Measurements from ENCODE around the gene PTPRN2. TPM values are rescaled to one million over a fixed set of nuclear protein-coding genes. Genes with fewer than 3 reads are reported as not detected.

Gene PTPRN2
- polyA plus RNA-seq, 6 donors from 2014 or later = 1.4 to 4.6 (median 3.8) TPM

GRCh38 chr7:158595068-158595467 is 7.4 kb upstream of the PTPRN2 start:
- ATAC-seq (ENCODE audit: low read depth in 2 of 2) = peak in 1 of 2 donors; percentile 54
- no peak for DNase-seq
- no peak overlapping the region for H3K27ac Mint-ChIP-seq
- H3K27me3 Mint-ChIP-seq = peaks cover 0 to 4% (median 2%) of the 10 kb centered on the region in 3 donors
- peaks cover 0 to 4% (median 1%) of the 10 kb centered on the region in 7 donors for H3K9me3 Mint-ChIP-seq
- no peak overlapping the region for H3K4me3 Mint-ChIP-seq
- no peaks in the 10 kb centered on the region for H3K36me3 Mint-ChIP-seq
- H3K4me1 Mint-ChIP-seq = peaks cover 0 to under 1% (median 0%) of the 10 kb centered on the region in 3 donors

GRCh38 chr7:158592541-158592940 is 4.9 kb upstream of the PTPRN2 start:
- Mint-ChIP-seq H3K9me3 (peaks cover 0 to 13% (median 1%) of the 10 kb centered on the region in 7 donors), H3K36me3 (peaks cover 0 to 14% of the 10 kb centered on the region in 2 donors), H3K27ac (peak overlapping the region in 1 of 6 donors; percentile 62), H3K4me1 (peaks cover 3 to 6% (median 6%) of the 10 kb centered on the region in 3 donors), H3K4me3 (peak overlapping the region in 1 of 8 donors; percentile 5), H3K27me3 (peaks cover 0 to 20% (median 19%) of the 10 kb centered on the region in 3 donors)
- ATAC-seq (ENCODE audit: low read depth in 2 of 2) (no peak), DNase-seq (no peak)

GRCh38 chr7:158591944-158592343 is 4.3 kb upstream of the PTPRN2 start:
- no peak for ATAC-seq (ENCODE audit: low read depth in 2 of 2)
- H3K27me3 Mint-ChIP-seq = peaks cover 0 to 20% (median 19%) of the 10 kb centered on the region in 3 donors

GRCh38 chr7:158590181-158590530 is 2.5 kb upstream of the PTPRN2 start:
- H3K4me3 Mint-ChIP-seq = peak overlapping the region in 4 of 8 donors; percentile 12 to 71 (median 56)
- H3K9me3 Mint-ChIP-seq = peaks cover 0 to 13% (median 1%) of the 10 kb centered on the region in 7 donors
- H3K27ac Mint-ChIP-seq = no peak overlapping the region
- no peak for ATAC-seq (ENCODE audit: low read depth in 2 of 2)
- H3K36me3 Mint-ChIP-seq = peaks cover 0 to 24% of the 10 kb centered on the region in 2 donors
- H3K27me3 Mint-ChIP-seq = peaks cover 6 to 33% (median 32%) of the 10 kb centered on the region in 3 donors
- no peak for DNase-seq
- H3K4me1 Mint-ChIP-seq = peaks cover 11 to 15% (median 14%) of the 10 kb centered on the region in 3 donors

More at GRCh38 chr7:158591944-158592343, 4.3 kb upstream of the PTPRN2 start:
- Mint-ChIP-seq H3K4me1 (peaks cover 3 to 6% (median 6%) of the 10 kb centered on the region in 3 donors), H3K4me3 (no peak overlapping the region), H3K27ac (no peak overlapping the region), H3K36me3 (peaks cover 0 to 14% of the 10 kb centered on the region in 2 donors), H3K9me3 (peaks cover 0 to 13% (median 1%) of the 10 kb centered on the region in 7 donors)
- no peak for DNase-seq

- peaks cover 9 to 37% (median 35%) of the 10 kb centered on the region in 3 donors for H3K27me3 Mint-ChIP-seq
- peaks cover 0 to 25% of the 10 kb centered on the region in 2 donors for H3K36me3 Mint-ChIP-seq
- no peak for DNase-seq
- no peak overlapping the region for H3K27ac Mint-ChIP-seq
- ATAC-seq (ENCODE audit: low read depth in 2 of 2) = no peak
- peaks cover 11 to 15% (median 14%) of the 10 kb centered on the region in 3 donors for H3K4me1 Mint-ChIP-seq
- peaks cover 0 to 13% (median 1%) of the 10 kb centered on the region in 7 donors for H3K9me3 Mint-ChIP-seq
- peak overlapping the region in 3 of 8 donors; percentile 21 to 71 (median 27) for H3K4me3 Mint-ChIP-seq
Measured at GRCh38 chr7:158589653-158590052, 2.0 kb upstream of the PTPRN2 start.

GRCh38 chr7:158588878-158589442 is 1.3 kb upstream of the PTPRN2 start:
- no peak for ATAC-seq (ENCODE audit: low read depth in 2 of 2)
- Mint-ChIP-seq H3K27me3 (peaks cover 16 to 44% (median 42%) of the 10 kb centered on the region in 3 donors), H3K4me1 (peaks cover 11 to 15% (median 14%) of the 10 kb centered on the region in 3 donors), H3K9me3 (peaks cover 0 to 13% (median 5%) of the 10 kb centered on the region in 7 donors), H3K27ac (peak overlapping the region in 1 of 6 donors; percentile 47), H3K36me3 (peaks cover 0 to 32% of the 10 kb centered on the region in 2 donors), H3K4me3 (peak overlapping the region in 7 of 8 donors; percentile 42 to 86 (median 51))
- no peak for DNase-seq

GRCh38 chr7:158588085-158588877 is 658 bp upstream of the PTPRN2 start:
- Mint-ChIP-seq H3K4me3 (peak overlapping the region in 7 of 8 donors; percentile 35 to 86 (median 56)), H3K4me1 (peaks cover 11 to 15% (median 14%) of the 10 kb centered on the region in 3 donors), H3K9me3 (peaks cover 0 to 12% (median 9%) of the 10 kb centered on the region in 7 donors), H3K36me3 (peaks cover 0 to 37% of the 10 kb centered on the region in 2 donors), H3K27me3 (peaks cover 23 to 51% (median 49%) of the 10 kb centered on the region in 3 donors), H3K27ac (peak overlapping the region in 1 of 6 donors; percentile 69)
- DNase-seq (no peak), ATAC-seq (ENCODE audit: low read depth in 2 of 2) (no peak)

GRCh38 chr7:158586499-158587161 is 993 bp downstream of the PTPRN2 start:
- ATAC-seq (ENCODE audit: low read depth in 2 of 2) (no peak), DNase-seq (no peak)
- peaks cover 11 to 17% (median 15%) of the 10 kb centered on the region in 3 donors for H3K4me1 Mint-ChIP-seq
- H3K36me3 Mint-ChIP-seq = peaks cover 0 to 37% of the 10 kb centered on the region in 2 donors
- peaks cover 0 to 16% (median 8%) of the 10 kb centered on the region in 7 donors for H3K9me3 Mint-ChIP-seq
- H3K27me3 Mint-ChIP-seq = peaks cover 35 to 61% (median 56%) of the 10 kb centered on the region in 3 donors
- peak overlapping the region in 2 of 8 donors; percentile 70 to 82 for H3K4me3 Mint-ChIP-seq
- H3K27ac Mint-ChIP-seq = no peak overlapping the region

GRCh38 chr7:158585721-158586498 is 1.7 kb downstream of the PTPRN2 start:
- ATAC-seq (ENCODE audit: low read depth in 2 of 2) (no peak), DNase-seq (no peak)
- Mint-ChIP-seq H3K4me1 (peaks cover 11 to 17% (median 15%) of the 10 kb centered on the region in 3 donors), H3K27ac (no peak overlapping the region), H3K36me3 (peaks cover 0 to 37% of the 10 kb centered on the region in 2 donors), H3K27me3 (peaks cover 38 to 64% (median 56%) of the 10 kb centered on the region in 3 donors), H3K9me3 (peaks cover 0 to 20% (median 9%) of the 10 kb centered on the region in 7 donors), H3K4me3 (peak overlapping the region in 7 of 8 donors; percentile 55 to 82 (median 68))

- Mint-ChIP-seq H3K9me3 (peaks cover 0 to 35% (median 17%) of the 10 kb centered on the region in 7 donors), H3K27ac (no peak overlapping the region), H3K4me1 (peaks cover 11 to 15% (median 15%) of the 10 kb centered on the region in 3 donors), H3K4me3 (peak overlapping the region in 1 of 8 donors; percentile 65), H3K27me3 (peaks cover 38 to 64% (median 45%) of the 10 kb centered on the region in 3 donors), H3K36me3 (peaks cover 5 to 36% of the 10 kb centered on the region in 2 donors)
- DNase-seq (no peak), ATAC-seq (ENCODE audit: low read depth in 2 of 2) (no peak)
Measured at GRCh38 chr7:158584407-158584806, 3.2 kb downstream of the PTPRN2 start.

- H3K4me3 Mint-ChIP-seq = no peak overlapping the region
- H3K27me3 Mint-ChIP-seq = peaks cover 38 to 58% (median 39%) of the 10 kb centered on the region in 3 donors
Measured at GRCh38 chr7:158583810-158584209, 3.8 kb downstream of the PTPRN2 start.

GRCh38 chr7:158583143-158583542 is 4.5 kb downstream of the PTPRN2 start:
- peaks cover 8 to 11% (median 9%) of the 10 kb centered on the region in 3 donors for H3K4me1 Mint-ChIP-seq
- no peak overlapping the region for H3K27ac Mint-ChIP-seq
- H3K27me3 Mint-ChIP-seq = peaks cover 36 to 53% (median 42%) of the 10 kb centered on the region in 3 donors

More at GRCh38 chr7:158583810-158584209, 3.8 kb downstream of the PTPRN2 start:
- Mint-ChIP-seq H3K4me1 (peaks cover 11 to 13% (median 12%) of the 10 kb centered on the region in 3 donors), H3K36me3 (peaks cover 5 to 32% of the 10 kb centered on the region in 2 donors), H3K27ac (no peak overlapping the region), H3K9me3 (peaks cover 0 to 41% (median 20%) of the 10 kb centered on the region in 7 donors)
- no peak for DNase-seq
- no peak for ATAC-seq (ENCODE audit: low read depth in 2 of 2)

More at GRCh38 chr7:158583143-158583542, 4.5 kb downstream of the PTPRN2 start:
- ATAC-seq (ENCODE audit: low read depth in 2 of 2) (no peak), DNase-seq (no peak)
- peaks cover 5 to 30% of the 10 kb centered on the region in 2 donors for H3K36me3 Mint-ChIP-seq
- peaks cover 0 to 42% (median 20%) of the 10 kb centered on the region in 7 donors for H3K9me3 Mint-ChIP-seq
- no peak overlapping the region for H3K4me3 Mint-ChIP-seq
